GM18505 (cell line): Measurements from ENCODE around the gene STRBP.
A peak's percentile ranks its signal among the peaks of the same experiment; 100 is the strongest.
"Not testable (repeated sequence)": the region's sequence is repeated elsewhere in the genome, so short reads cannot be mapped to it uniquely, and the experiment has no call there.

ENCODE experiments used
- ATAC-seq: cut with Tn5 transposase; IDR thresholded peaks from one replicate; pipeline ENCODE4 v1.9.1; 2021; ENCODE audit not compliant: unreplicated experiment
- POLR2A ChIP-seq: IDR thresholded peaks from 4 replicates; pipeline ENCODE4 v1.6.1; 2011; ENCODE audit warnings: borderline replicate concordance; ENCODE audit not compliant: insufficient read depth, insufficient read length; ENCODE audit errors: extremely low read depth

Gene STRBP

GRCh38 chr9:123276551-123276950 lies 8.2 kb upstream of the STRBP start:
- ATAC-seq = no peak
- TF ChIP-seq POLR2A = no peak

- ATAC-seq = not testable (repeated sequence)
Observed at GRCh38 chr9:123271133-123271532, 2.7 kb upstream of the STRBP start.

GRCh38 chr9:123269281-123269680 lies 895 bp upstream of the STRBP start:
- no peak for TF ChIP-seq POLR2A

DNA sequence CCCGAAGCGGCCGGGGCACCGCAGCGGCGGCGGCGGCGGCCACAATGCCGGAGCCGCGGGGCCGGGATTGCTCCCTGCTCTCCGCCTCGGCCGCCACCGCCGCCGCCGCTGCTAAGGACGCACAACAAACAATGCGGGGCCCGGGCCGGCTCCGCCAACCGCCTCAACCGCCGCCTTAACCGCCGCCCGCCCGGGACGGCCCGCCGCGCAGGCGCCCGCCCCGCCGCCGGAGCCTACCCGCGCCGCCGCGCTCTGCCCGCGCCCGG lies 254 bp downstream of the STRBP start:
- no peak for ATAC-seq
- TF ChIP-seq POLR2A = no peak

More at GRCh38 chr9:123269281-123269680, 895 bp upstream of the STRBP start:
- no peak for ATAC-seq

DNA sequence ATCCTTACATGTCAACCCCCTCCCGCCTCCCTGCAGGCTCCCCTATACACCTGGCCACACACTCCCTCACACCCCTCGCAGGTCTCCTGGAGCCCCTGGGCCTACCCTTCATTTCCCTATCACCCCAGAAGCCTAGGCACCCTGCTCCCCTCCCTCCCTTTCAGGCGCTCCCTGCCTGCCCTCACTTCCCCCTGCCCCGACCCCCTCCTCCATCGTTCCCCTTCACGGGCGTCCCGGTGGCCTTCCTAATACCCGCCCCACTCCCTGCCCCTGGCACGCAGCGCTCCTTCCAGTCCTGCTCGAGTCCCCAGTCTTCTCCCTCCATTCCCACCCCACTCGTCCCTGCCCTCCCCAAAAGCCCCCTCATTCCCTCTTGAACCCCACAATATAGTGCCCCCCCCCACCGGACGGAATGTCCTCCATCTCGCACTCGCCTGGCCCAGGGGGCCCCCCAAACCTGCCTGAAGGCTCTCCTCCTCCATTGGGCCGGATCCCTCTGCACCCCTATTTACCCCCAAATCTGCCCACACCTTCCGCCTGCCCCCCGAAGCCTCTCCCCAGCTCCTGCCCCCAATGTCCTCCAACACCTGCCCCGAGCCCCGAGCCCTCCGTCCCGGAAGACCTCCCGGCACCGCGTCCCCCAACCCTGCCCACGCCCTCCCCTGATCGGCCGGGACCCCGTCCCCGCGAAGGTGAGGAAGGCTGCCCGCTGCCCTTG lies 746 bp downstream of the STRBP start:
- ATAC-seq = peak; percentile 13

DNA sequence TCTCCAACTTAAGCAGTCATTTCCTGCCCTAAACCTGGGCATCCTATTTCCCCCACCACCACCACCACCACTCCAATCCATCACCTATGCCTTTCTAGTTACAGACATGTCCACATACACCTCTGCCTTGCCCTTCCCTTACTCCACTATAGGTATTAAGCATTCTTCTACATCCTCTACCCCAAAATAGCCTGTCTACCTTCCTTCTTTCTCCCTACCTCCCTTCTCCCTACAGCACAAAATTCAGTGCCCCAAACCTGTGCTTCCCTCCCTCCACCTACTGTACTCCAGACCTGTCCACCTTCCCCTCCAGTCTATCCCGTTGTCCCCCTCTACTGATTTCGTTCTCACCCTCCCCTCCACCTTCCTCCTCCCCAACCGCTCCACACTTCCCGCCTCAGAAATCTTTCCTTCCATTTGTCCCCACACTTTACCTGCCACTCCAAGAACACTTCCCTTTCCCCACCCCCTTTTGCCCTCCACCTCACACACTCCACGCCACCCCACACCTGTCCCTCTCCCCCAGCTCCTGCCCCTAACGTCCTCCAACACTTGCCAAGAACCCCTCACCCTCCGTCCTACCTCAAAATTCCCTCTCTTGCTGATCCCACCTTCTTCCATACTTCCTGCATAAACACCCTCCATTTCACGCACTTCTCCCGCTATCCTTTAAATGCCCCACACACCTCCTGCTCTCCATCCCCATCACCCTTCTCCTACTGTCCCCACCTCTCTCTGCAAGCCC lies 1.6 kb downstream of the STRBP start:
- ATAC-seq = no peak
- no peak for TF ChIP-seq POLR2A

More for the DNA sequence above, 746 bp downstream of the STRBP start:
- no peak for TF ChIP-seq POLR2A

GRCh38 chr9:123265833-123266232 lies 2.6 kb downstream of the STRBP start:
- no peak for ATAC-seq

GRCh38 chr9:123263227-123263626 lies 5.2 kb downstream of the STRBP start:
- ATAC-seq = no peak
- no peak for TF ChIP-seq POLR2A

More at GRCh38 chr9:123265833-123266232, 2.6 kb downstream of the STRBP start:
- TF ChIP-seq POLR2A = no peak

DNA sequence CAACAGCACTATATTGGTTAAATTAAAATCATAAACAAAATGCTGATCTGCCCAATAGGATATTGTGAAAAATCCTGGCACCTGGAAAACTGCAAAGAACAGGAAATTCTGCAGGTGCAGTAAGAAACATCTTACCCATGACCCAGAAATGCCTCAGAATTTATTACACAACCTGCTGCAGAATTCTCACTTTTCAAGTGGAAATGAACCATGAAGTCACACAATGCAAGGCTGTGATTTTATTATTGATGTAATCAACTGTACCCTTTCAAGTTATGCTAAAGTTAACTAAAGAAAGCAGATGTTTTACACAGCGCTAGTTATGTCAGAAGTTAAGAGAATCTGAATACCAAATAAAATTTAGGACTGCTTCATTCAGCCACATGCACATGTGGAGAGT lies 6.0 kb downstream of the STRBP start:
- no peak for ATAC-seq
- no peak for TF ChIP-seq POLR2A

DNA sequence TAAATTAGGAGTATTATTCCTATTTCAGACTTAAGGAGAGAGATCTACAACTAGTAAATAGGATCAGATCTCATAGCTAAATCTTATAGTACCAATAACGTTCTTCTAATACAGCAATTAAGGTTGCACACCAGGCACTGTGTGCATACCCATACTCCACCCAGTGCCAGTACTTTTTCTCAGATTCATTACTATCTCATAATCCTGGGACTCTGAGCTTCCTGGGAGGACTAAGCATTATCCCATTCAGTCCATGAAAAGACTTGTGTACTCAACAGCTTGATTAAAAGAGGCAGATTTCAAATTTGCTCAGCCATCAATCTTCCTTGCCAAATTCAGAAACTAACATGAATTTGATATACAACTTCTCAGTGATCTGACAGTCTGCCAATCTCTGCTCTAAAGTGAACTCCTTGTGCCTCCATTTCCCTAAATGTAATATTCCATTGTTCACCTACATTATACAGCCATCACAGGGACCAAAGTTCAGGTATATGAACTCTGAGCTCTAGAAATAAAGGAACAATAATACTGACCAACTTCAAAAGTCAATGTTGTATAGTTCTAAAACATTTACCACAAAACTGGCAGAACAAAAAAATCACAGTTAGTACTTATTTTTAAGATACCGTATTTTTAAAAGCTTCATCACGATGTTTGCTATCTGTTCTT lies 7.2 kb downstream of the STRBP start:
- ATAC-seq = no peak
- TF ChIP-seq POLR2A = no peak

- no peak for ATAC-seq
- TF ChIP-seq POLR2A = no peak
Observed at GRCh38 chr9:123260340-123260739, 8.0 kb downstream of the STRBP start.

DNA sequence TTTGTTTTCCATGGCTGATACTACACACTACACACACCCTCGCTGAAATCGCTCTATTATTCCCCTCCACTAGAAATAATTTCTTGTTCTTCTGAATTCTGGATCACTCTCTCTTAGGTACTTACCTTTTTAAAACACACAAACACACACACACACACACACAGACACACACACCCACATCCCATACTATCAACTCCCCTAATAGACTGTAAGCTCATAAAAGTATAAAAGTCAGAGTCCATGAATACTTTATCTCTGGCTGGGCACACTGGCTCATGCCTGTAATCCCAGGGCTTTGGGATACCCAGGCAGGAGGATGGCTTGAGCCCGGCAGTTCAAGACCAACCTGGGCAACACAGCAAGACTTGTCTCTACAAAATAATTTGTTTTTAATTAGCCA lies 11.1 kb downstream of the STRBP start:
- ATAC-seq = no peak
- TF ChIP-seq POLR2A = no peak

DNA sequence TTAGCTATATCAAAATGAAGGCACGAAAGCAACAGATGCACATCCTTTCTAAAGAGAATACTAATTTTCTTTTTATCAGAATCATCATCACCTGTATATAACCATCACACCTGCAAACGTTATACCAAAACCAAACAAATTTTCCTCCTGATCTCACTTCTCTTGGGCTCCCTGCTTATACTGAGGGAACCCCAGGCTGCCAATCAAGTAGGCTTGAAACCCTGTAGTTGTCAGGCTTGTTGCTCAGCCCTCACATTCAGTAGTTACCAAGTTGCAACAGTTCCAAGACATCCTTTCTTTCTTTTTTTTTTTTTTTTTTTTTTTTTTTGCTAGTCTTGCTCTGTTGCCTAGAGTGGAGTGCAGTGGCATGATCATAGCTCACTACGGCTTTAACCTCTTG lies 12.7 kb downstream of the STRBP start:
- ATAC-seq = no peak
- TF ChIP-seq POLR2A = no peak

GRCh38 chr9:123253204-123253603 lies 15.2 kb downstream of the STRBP start:
- no peak for ATAC-seq

More at GRCh38 chr9:123253204-123253603, 15.2 kb downstream of the STRBP start:
- TF ChIP-seq POLR2A = no peak
